Neural progenitor cell (in vitro differentiated cells): ENCODE results near the gene CD40.

Experiments used
- EZH2 ChIP-seq: fragments of 200-600 bp; sonication (generic); IDR thresholded peaks from 2 replicates; pipeline ENCODE4 v1.6.1; 2017; ENCODE audit warnings: antibody characterized with exemption, mild to moderate bottlenecking, moderate library complexity
- EZH2phosphoT487 ChIP-seq: fragments of 200-600 bp; sonication (generic); IDR thresholded peaks from 2 replicates; pipeline ENCODE4 v1.6.1; 2017; ENCODE audit warnings: antibody characterized with exemption
- TF ChIP-seq, protein P1 (sequence below): fragments of 200-600 bp; sonication (generic); IDR thresholded peaks from 2 replicates; pipeline ENCODE4 v1.5.1; 2017; ENCODE audit warnings: antibody characterized with exemption, mild to moderate bottlenecking

- TF ChIP-seq EZH2 (no peak), EZH2phosphoT487 (no peak)
- TF ChIP-seq, protein P1, sequence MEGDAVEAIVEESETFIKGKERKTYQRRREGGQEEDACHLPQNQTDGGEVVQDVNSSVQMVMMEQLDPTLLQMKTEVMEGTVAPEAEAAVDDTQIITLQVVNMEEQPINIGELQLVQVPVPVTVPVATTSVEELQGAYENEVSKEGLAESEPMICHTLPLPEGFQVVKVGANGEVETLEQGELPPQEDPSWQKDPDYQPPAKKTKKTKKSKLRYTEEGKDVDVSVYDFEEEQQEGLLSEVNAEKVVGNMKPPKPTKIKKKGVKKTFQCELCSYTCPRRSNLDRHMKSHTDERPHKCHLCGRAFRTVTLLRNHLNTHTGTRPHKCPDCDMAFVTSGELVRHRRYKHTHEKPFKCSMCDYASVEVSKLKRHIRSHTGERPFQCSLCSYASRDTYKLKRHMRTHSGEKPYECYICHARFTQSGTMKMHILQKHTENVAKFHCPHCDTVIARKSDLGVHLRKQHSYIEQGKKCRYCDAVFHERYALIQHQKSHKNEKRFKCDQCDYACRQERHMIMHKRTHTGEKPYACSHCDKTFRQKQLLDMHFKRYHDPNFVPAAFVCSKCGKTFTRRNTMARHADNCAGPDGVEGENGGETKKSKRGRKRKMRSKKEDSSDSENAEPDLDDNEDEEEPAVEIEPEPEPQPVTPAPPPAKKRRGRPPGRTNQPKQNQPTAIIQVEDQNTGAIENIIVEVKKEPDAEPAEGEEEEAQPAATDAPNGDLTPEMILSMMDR: no peak
Measured at GRCh38 chr20:46144432-46145025, 26.4 kb downstream of the CD40 start.
